CD4-positive, alpha-beta T cell (primary cell): ENCODE measurements around the gene TEX2. TPM values are rescaled to one million over a fixed set of nuclear protein-coding genes. Genes with fewer than 3 reads are reported as not detected.

Experiments used
- ATAC-seq: fragments of 200-7000 bp; cut with Tn5 transposase; one replicate; pipeline ENCODE4 v1.10.0; 2022; ENCODE audit warnings: mild to moderate bottlenecking; ENCODE audit not compliant: poor library complexity
- CTCF ChIA-PET: fragments of 350-600 bp; sonication (Branson Sonifier 250); formaldehyde crosslinking; loops from one replicate; lab custom pipeline; 2021; ENCODE audit warnings: antibody characterized with exemption, inconsistent platforms; lab: Charles Lee
- POLR2A ChIA-PET: fragments of 350-600 bp; sonication (Branson Sonifier 250); formaldehyde crosslinking; loops from one replicate; lab custom pipeline; 2021; ENCODE audit warnings: antibody characterized with exemption, inconsistent platforms; lab: Charles Lee
- DNase-seq, 14 experiments: peaks; one replicate each; pipeline ENCODE4 v3.0.0-alpha.2; 2013 to 2020; ENCODE audit warnings: mixed read lengths in 2 of 14
- H3K27ac ChIP-seq, 2 donors: one replicate each; pipeline versions ENCODE4 v1.5.1 to v1.7.0; 2013; ENCODE audit warnings: low read length in 2 of 2, low read depth in 1 of 2, mild to moderate bottlenecking in 1 of 2
- H3K27me3 ChIP-seq, 2 experiments: 1 replicate in 1 of 2; 2 replicates in 1 of 2; pipeline versions ENCODE4 v1.6.1 to v1.7.0; 2013; ENCODE audit warnings: low read length in 2 of 2, control low read depth in 1 of 2, mild to moderate bottlenecking in 1 of 2, moderate library complexity in 1 of 2; ENCODE audit not compliant: insufficient read depth in 2 of 2, control insufficient read depth in 1 of 2
- H3K36me3 ChIP-seq: one replicate; pipeline ENCODE4 v1.6.1; 2013; ENCODE audit warnings: low read length, control low read depth; ENCODE audit not compliant: insufficient read depth
- H3K4me1 ChIP-seq: one replicate; pipeline ENCODE4 v1.6.1; 2013; ENCODE audit warnings: low read length, control low read depth; ENCODE audit not compliant: insufficient read depth
- H3K4me3 ChIP-seq: one replicate; pipeline ENCODE4 v1.5.1; 2013; ENCODE audit warnings: mild to moderate bottlenecking, low read length, moderate library complexity
- H3K9me3 ChIP-seq, 2 experiments: 1 replicate in 1 of 2; 2 replicates in 1 of 2; pipeline versions ENCODE4 v1.6.1 to v1.7.0; 2013; ENCODE audit warnings: low read length in 2 of 2, mild to moderate bottlenecking in 2 of 2, control low read depth in 1 of 2, moderate library complexity in 1 of 2; ENCODE audit not compliant: control insufficient read depth in 1 of 2, insufficient read depth in 1 of 2
- H3K27ac Mint-ChIP-seq: one replicate; pipeline ENCODE4 v1.8.0; 2020; ENCODE audit warnings: mixed read lengths
- H3K27me3 Mint-ChIP-seq: one replicate; pipeline ENCODE4 v1.8.0; 2021; ENCODE audit warnings: mixed read lengths
- H3K36me3 Mint-ChIP-seq: one replicate; pipeline ENCODE4 v1.8.0; 2021; ENCODE audit warnings: low read depth, mixed read lengths
- H3K4me1 Mint-ChIP-seq: one replicate; pipeline ENCODE4 v1.8.0; 2021; ENCODE audit warnings: low read depth, mixed read lengths
- H3K4me3 Mint-ChIP-seq: one replicate; pipeline ENCODE4 v1.8.0; 2020; ENCODE audit warnings: mild to moderate bottlenecking, mixed read lengths
- H3K9me3 Mint-ChIP-seq: one replicate; pipeline ENCODE4 v1.8.0; 2020; ENCODE audit warnings: mixed read lengths
- intact Hi-C, 2 experiments: fragments of 100-400 bp; cut with DNase I in 1 of 2; cut with micrococcal nuclease in 1 of 2; formaldehyde crosslinking; loops; one replicate each; pipeline versions ENCODE4 v1.15.1 to v1.9.0; 2023 to 2025; cut with DNase I, micrococcal nuclease
- total RNA-seq, 174 experiments: library from RNA in 2 of 174; stranded (reverse) in 2 of 174; gene quantifications; one replicate each; pipeline ENCODE4 v1.2.3 and lab custom pipeline; 2021 to 2026
- TF ChIP-seq, protein P1 (sequence below): fragments of 200-600 bp; IDR thresholded peaks from one replicate; pipeline ENCODE4 v1.8.0; 2022; ENCODE audit warnings: antibody characterized with exemption, mild to moderate bottlenecking

The TEX2 gene
- total RNA-seq, 2 experiments from 2014 or later, result 8.6 to 8.9 TPM

DNA sequence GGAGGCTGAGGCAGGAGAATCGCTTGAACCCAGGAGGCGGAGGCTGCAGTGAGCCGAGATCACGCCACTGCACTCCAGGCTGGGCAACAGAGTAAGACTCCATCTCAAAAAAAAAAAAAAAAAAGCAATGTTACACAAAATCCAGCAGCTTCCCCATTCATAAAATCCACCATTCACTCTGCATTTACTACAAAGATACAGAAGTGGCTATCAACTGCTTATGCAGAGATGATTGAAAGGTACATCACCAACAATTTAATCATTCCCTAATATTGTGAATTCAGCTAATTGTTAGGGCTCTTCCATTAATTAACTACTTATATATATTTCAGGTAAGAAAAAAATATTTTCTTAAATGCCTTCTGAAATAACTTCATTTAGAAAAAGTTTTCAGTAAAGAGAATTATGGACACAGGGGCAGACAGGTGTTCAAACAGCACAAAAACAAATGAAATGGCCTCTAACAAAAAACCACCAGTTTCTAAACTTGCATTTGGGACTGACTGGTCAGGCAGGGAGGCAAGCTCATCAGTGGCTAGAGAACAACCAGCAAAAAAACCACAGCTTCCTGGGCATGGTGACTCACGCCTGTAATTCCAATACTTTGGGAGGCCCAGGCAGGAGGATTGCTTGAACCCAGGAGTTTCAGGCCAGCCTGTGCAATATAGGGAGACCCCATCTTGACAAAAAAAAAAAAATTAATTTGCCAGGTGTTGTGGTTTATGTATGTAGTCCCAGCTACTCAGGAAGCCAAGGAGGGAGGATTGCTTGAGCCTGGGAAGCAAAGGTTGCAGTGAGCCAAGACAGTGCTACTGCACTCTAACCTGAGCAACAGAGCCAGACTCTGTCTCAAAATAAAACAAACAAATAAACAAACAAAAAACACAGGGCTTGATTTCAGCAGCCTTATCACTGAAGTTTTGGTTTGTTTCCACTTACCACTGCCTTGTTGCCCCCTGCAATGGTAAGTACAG lies 159.4 kb downstream of the TEX2 start:
- no peaks in the 10 kb centered on the region for H3K9me3 ChIP-seq
- no peaks in the 10 kb centered on the region for H3K27me3 ChIP-seq
- POLR2A ChIA-PET, result interaction anchor here (0.6 to 1.2 kb wide), 5 partner anchors 14 to 895 kb away, joined by 3 to 4 read pairs (median 3); no protein-coding TSS in a partner anchor
- H3K36me3 ChIP-seq, result peaks cover 19% of the 10 kb centered on the region
- H3K4me1 ChIP-seq, result peaks cover 60% of the 10 kb centered on the region
- peaks cover 19% of the 10 kb centered on the region for H3K36me3 Mint-ChIP-seq
- H3K4me1 Mint-ChIP-seq, result peaks cover 72% of the 10 kb centered on the region
- intact Hi-C loops, result loop anchor here in 1 of 2 experiments (2.0 kb wide), 1 partner anchor 27 kb away; the partner anchor contains the start of gene ERN1
- no peaks in the 10 kb centered on the region for H3K9me3 Mint-ChIP-seq
- no peak for ATAC-seq
- DNase-seq, result peak in 1 of 14 experiments; percentile 37
- CTCF ChIA-PET, result interaction anchor here (0.7 to 1.0 kb wide), 2 partner anchors 21 to 30 kb away, joined by 3 read pairs; no protein-coding TSS in a partner anchor
- H3K4me3 Mint-ChIP-seq, result peak overlapping the region; percentile 30
- no peaks in the 10 kb centered on the region for H3K27me3 Mint-ChIP-seq
- no peak overlapping the region for H3K27ac ChIP-seq
- TF ChIP-seq, protein P1, sequence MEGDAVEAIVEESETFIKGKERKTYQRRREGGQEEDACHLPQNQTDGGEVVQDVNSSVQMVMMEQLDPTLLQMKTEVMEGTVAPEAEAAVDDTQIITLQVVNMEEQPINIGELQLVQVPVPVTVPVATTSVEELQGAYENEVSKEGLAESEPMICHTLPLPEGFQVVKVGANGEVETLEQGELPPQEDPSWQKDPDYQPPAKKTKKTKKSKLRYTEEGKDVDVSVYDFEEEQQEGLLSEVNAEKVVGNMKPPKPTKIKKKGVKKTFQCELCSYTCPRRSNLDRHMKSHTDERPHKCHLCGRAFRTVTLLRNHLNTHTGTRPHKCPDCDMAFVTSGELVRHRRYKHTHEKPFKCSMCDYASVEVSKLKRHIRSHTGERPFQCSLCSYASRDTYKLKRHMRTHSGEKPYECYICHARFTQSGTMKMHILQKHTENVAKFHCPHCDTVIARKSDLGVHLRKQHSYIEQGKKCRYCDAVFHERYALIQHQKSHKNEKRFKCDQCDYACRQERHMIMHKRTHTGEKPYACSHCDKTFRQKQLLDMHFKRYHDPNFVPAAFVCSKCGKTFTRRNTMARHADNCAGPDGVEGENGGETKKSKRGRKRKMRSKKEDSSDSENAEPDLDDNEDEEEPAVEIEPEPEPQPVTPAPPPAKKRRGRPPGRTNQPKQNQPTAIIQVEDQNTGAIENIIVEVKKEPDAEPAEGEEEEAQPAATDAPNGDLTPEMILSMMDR, result no peak
- no peak overlapping the region for H3K27ac Mint-ChIP-seq
- no peak overlapping the region for H3K4me3 ChIP-seq

DNA sequence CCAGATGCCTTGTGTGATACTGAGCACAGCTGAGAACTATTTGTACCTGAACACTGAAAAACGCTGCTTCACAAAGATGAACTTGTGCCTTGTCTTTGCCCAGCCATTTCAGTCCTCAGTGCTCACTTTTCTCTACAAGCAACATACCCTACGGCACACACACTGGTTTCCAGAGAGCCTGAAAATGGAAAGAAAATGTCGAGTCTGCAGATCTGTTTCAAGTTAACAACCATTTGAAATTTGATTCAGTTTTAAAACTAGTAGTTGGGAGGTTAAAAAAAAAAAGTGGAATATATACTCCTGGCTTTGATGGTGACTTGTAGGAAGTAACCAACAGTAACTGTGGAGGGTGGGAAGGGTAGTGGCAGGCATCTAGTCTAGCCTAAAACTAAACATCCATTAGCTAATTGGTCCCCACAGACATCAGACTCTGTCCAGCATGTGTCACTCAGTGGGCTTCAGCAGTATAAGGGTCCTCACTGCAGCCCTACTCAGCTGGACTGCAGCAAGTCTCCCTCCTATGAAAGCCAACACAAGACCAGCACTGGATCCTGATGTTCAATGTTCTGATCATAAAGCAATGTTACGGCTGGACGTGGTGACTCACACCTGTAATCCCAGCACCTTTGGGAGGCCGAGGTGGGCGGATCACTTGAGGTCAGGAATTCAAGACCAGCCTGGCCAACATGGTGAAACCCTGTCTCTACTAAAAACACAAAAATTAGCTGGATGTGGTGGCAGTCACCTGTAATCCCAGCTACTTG lies 160.3 kb downstream of the TEX2 start:
- no peaks in the 10 kb centered on the region for H3K9me3 ChIP-seq
- H3K4me3 ChIP-seq, result no peak overlapping the region
- DNase-seq, result no peak
- no peaks in the 10 kb centered on the region for H3K27me3 ChIP-seq
- TF ChIP-seq, protein P1, result no peak
- peak overlapping the region; percentile 66 for H3K27ac Mint-ChIP-seq
- H3K27me3 Mint-ChIP-seq, result no peaks in the 10 kb centered on the region
- H3K4me1 Mint-ChIP-seq, result peaks cover 72% of the 10 kb centered on the region
- intact Hi-C loops, result loop anchor here in 1 of 2 experiments (2.0 kb wide), 1 partner anchor 28 kb away; the partner anchor contains the start of gene ERN1
- no peak for ATAC-seq
- H3K4me1 ChIP-seq, result peaks cover 54% of the 10 kb centered on the region
- H3K36me3 Mint-ChIP-seq, result peaks cover 27% of the 10 kb centered on the region
- H3K9me3 Mint-ChIP-seq, result no peaks in the 10 kb centered on the region
- CTCF ChIA-PET, result no interaction called here
- no peak overlapping the region for H3K27ac ChIP-seq
- POLR2A ChIA-PET, result interaction anchor here (1.2 kb wide), 1 partner anchor 18 kb away, joined by 4 read pairs; no protein-coding TSS in a partner anchor
- peaks cover 23% of the 10 kb centered on the region for H3K36me3 ChIP-seq
- no peak overlapping the region for H3K4me3 Mint-ChIP-seq

DNA sequence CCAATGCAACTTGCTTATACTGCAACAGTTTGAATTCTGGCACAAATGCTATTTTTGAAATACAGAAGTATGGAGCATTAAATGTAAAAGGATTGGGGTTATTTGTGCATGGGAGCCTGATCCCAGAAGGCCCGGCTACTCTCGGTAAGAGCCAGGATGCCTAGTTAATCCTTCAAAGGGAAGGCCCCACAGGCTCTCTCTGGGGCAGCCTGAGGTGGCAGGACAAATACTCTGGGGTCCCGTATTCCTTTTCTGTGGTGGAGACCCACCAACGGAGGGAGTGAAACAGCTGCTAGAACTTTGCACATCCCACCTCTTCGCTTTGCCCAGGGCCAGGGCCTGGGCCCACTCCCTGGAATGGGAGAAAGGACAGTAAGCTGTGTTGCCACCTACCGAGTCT lies 163.5 kb downstream of the TEX2 start:
- no peak overlapping the region for H3K4me3 Mint-ChIP-seq
- Histone ChIP-seq H3K27me3 (no peaks in the 10 kb centered on the region), H3K36me3 (peaks cover 53% of the 10 kb centered on the region), H3K9me3 (no peaks in the 10 kb centered on the region), H3K4me3 (no peak overlapping the region), H3K4me1 (peaks cover 40% of the 10 kb centered on the region), H3K27ac (no peak overlapping the region)
- peak overlapping the region; percentile 27 for H3K27ac Mint-ChIP-seq
- ChIA-PET CTCF (no interaction called here), POLR2A (no interaction called here)
- ATAC-seq (no peak), DNase-seq (no peak)
- peaks cover 51% of the 10 kb centered on the region for H3K36me3 Mint-ChIP-seq
- TF ChIP-seq, protein P1, result no peak
- H3K9me3 Mint-ChIP-seq, result no peaks in the 10 kb centered on the region
- intact Hi-C loops, result no loop called here
- no peaks in the 10 kb centered on the region for H3K27me3 Mint-ChIP-seq
- peaks cover 80% of the 10 kb centered on the region for H3K4me1 Mint-ChIP-seq
